Activated naive CD8-positive, alpha-beta T cell treated with anti-CD3 and anti-CD28 coated beads, Interleukin-2, amount 50 U/mL, for 24 hours (primary cell): ENCODE measurements around the gene ABCB8.

ENCODE experiments used
- ATAC-seq: fragments of 150-1000 bp; cut with Tn5 transposase; one replicate; pipeline ENCODE4 v1.10.0; 2021
- DNase-seq: peaks from one replicate; pipeline ENCODE4 v3.0.0; 2021
- H3K27ac Mint-ChIP-seq: one replicate; pipeline ENCODE4 v1.8.0; 2021; ENCODE audit warnings: mild to moderate bottlenecking, mixed read lengths
- H3K27me3 Mint-ChIP-seq: one replicate; pipeline ENCODE4 v1.8.0; 2021; ENCODE audit warnings: mixed read lengths
- H3K36me3 Mint-ChIP-seq: one replicate; pipeline ENCODE4 v1.8.0; 2021; ENCODE audit warnings: low read depth, mixed read lengths
- H3K4me1 Mint-ChIP-seq: one replicate; pipeline ENCODE4 v1.8.0; 2021; ENCODE audit warnings: mixed read lengths
- H3K4me3 Mint-ChIP-seq: one replicate; pipeline ENCODE4 v1.8.0; 2021; ENCODE audit warnings: mild to moderate bottlenecking, moderate library complexity, mixed read lengths
- H3K9me3 Mint-ChIP-seq: one replicate; pipeline ENCODE4 v1.8.0; 2021; ENCODE audit warnings: mixed read lengths

The ABCB8 gene

DNA sequence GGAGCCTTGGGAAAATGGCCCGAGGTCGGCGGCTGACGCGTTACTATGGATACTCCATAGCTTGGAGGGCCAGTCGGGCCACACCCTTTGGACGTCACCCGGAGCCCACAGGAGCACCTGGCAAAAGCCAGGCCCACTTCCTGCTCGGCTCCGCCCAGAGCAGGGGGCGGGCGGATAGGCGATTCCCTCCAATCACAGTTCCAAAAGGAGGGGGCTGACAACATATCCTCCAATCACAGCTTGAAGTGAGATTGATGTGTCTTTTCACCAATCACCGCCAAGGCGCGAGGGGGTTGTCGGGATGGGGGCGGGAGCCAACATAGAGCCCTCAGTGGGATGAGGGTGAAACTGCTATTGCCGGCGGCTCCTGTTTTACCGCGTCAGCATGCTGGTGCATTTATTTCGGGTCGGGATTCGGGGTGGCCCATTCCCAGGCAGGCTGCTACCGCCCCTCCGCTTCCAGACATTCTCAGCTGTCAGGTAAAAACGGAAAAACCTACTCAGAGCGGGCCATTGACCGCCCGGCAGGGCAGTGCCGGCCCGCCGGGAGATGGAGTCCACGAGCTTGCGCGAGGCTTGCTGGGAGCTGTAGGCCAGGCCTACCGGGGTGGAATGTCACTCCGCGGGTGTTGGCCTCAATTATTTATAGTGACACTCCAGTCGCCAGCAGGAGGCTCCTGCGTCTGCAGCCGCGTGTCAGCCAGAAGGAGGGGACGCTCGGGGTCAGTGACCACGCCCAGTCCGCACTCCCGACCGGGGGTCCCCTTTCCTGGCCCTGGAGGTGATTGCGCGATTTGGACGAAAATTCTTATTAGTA is at the start of gene ABCB8:
TSS of gene ABCB8 (plus strand) at position 320 of the 817 bp plus-strand sequence. CDS start at position 386, 66 bp downstream.
- ATAC-seq: peak; percentile 95
- peak within 1 kb of the TSS; percentile 98 for H3K4me3 Mint-ChIP-seq
- peaks cover 23% of the 10 kb centered on the region for H3K4me1 Mint-ChIP-seq
- DNase-seq: peak; percentile 95
- peak within 1 kb of the TSS; percentile 96 for H3K27ac Mint-ChIP-seq
- H3K9me3 Mint-ChIP-seq: no peaks in the 10 kb centered on the region
- H3K36me3 Mint-ChIP-seq: peaks cover 8% of the 10 kb centered on the region
- no peaks in the 10 kb centered on the region for H3K27me3 Mint-ChIP-seq

DNA sequence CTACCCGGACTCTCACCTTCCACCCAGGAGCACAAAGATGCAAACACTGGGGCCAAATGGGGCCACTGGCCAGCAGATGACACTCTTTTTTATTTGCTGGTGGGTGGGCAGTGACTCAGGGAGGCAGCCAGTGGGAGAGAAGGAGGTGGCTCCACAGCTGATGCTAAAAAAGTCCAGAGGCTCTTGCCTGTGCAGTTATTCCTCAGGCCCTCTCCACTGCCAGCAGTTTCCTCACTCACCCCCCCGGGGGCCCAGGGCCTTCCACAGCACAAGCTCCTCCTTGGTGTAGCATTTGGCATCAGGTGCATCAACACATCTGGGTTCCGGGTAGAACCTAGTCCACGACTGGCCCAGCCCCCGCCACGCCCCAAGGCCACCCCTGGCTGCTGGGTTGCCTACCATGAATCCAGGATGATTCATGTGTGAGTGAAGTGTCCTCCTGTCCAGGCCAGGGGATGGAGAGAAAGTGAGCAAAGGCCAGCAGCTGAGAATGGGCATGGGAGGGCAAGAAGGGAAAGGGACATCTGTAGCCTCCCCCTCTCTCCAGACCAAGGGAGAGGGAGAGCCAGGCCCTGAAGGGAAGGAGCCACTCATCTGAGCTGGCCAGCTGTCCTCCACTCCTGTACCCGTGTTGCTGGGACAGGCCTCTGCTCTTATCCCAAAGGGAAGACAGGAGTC is 48.4 kb upstream of the ABCB8 start:
- Mint-ChIP-seq H3K4me3 (no peak overlapping the region), H3K27ac (no peak overlapping the region), H3K4me1 (peaks cover 18% of the 10 kb centered on the region), H3K36me3 (no peaks in the 10 kb centered on the region), H3K9me3 (no peaks in the 10 kb centered on the region), H3K27me3 (peaks cover 69% of the 10 kb centered on the region)
- ATAC-seq: no peak
- DNase-seq: no peak

DNA sequence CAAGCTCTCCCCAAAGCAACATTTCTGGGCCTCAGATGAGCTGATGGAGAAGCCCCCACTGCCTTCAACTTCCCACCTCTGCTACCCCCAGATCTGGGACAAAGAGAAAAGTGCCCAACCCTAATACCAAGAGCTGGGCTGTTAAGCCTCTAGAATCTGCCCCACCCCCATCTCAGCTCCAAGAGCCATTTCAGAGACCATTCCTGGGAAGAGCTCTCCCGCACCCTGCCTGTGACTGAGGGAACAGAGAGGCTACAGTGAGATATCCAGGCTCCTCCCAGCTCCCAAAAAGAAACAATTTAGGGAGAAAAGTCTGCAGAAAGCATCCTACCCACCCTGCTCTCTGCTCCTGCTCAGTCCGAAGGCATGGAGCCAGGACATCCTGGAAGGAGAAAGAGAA is 47.6 kb upstream of the ABCB8 start:
- peaks cover 14% of the 10 kb centered on the region for H3K4me1 Mint-ChIP-seq
- ATAC-seq (no peak), DNase-seq (no peak)
- peaks cover 66% of the 10 kb centered on the region for H3K27me3 Mint-ChIP-seq
- no peaks in the 10 kb centered on the region for H3K36me3 Mint-ChIP-seq
- no peak overlapping the region for H3K4me3 Mint-ChIP-seq
- H3K9me3 Mint-ChIP-seq: no peaks in the 10 kb centered on the region
- no peak overlapping the region for H3K27ac Mint-ChIP-seq

DNA sequence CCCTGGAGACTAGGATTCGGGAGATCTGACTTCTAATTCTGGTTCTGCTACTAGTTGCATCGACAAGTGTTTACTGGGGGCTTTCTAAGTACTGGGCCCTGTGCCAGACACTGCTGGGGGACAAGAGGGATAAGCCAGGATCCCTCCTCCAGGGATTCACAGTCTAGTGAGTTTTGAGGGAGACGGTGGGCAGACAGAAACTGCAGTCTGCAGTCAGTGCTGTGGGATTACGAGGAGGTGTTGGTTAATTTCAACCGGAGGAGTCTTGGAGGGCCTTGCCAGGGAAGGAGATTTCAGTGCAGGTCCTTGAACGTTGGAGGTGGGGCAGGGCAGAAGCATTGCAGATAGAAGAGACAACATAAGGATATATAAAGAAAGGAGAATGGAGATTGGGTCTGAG is 46.6 kb upstream of the ABCB8 start:
- no peak for ATAC-seq
- peaks cover 62% of the 10 kb centered on the region for H3K27me3 Mint-ChIP-seq
- peaks cover 16% of the 10 kb centered on the region for H3K4me1 Mint-ChIP-seq
- H3K27ac Mint-ChIP-seq: no peak overlapping the region
- H3K9me3 Mint-ChIP-seq: no peaks in the 10 kb centered on the region
- no peaks in the 10 kb centered on the region for H3K36me3 Mint-ChIP-seq
- H3K4me3 Mint-ChIP-seq: no peak overlapping the region
- no peak for DNase-seq

DNA sequence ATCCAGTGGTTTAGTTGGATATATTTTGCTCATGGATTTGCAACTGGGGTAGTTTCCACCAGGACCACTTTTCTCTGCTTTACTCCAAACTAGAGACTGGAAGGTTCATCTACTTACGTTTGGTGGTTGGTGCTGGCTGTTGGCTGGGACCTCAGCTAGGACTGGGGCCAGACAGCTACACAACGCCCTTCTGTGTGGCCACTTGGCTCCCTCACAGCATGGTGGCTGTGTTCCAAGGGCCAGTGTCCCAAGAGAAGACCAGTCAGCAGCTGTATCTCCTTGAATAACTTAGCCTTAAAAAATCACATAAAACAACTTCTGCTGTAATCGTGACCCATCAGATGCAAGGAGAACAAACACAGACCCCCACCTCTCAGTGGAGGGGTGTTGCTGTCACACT is 45.9 kb upstream of the ABCB8 start:
- Mint-ChIP-seq H3K4me1 (peaks cover 12% of the 10 kb centered on the region), H3K9me3 (no peaks in the 10 kb centered on the region), H3K27me3 (peaks cover 55% of the 10 kb centered on the region), H3K27ac (no peak overlapping the region), H3K4me3 (no peak overlapping the region), H3K36me3 (no peaks in the 10 kb centered on the region)
- DNase-seq (no peak), ATAC-seq (no peak)

DNA sequence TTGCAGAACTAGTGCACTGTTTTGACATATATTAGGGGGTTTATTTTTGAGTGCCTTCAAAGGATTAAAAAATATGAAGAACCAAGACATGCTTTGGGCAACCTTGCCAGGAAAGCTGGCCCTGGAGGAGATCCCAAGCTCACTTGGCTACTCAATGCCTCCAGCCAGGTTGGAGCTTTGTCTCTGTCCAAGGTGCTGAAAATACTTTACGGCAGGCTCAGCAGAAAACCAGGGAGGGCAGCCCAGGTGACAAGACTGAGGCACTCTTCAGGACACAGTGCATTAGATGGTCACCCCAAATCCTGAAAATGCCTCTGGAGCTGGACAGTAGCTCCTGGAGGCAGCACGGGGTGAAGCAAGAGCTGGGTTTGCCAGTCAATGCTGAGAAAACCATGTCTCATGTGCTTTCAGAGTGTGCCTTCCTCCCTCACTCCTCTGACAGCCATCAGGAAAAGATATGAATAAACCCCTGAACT is 44.3 kb upstream of the ABCB8 start:
- DNase-seq (no peak), ATAC-seq (no peak)
- H3K4me3 Mint-ChIP-seq: no peak overlapping the region
- peaks cover 51% of the 10 kb centered on the region for H3K27me3 Mint-ChIP-seq
- no peaks in the 10 kb centered on the region for H3K36me3 Mint-ChIP-seq
- H3K4me1 Mint-ChIP-seq: peaks cover 13% of the 10 kb centered on the region
- H3K9me3 Mint-ChIP-seq: no peaks in the 10 kb centered on the region
- no peak overlapping the region for H3K27ac Mint-ChIP-seq

DNA sequence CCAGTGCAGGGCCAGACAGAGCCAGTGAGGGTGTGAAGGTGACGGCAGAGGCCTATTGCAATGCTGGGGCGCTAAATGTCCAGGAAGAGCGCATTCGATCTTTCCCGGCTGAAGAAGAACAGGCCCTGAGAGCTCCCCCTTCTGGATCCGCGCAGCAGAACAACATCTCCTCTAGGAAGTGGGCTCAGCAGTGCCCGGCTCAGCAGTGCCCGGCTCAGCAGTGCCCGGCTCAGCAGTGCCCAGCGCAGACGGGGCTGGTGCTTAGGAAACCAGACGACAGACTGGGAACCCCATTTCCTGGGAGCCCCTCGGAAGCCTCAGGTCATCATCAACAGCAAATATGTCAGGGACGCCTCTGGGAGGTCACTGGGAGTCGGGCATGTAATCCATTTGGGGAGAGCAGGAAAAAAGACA is 42.1 kb upstream of the ABCB8 start:
- peaks cover 33% of the 10 kb centered on the region for H3K27me3 Mint-ChIP-seq
- H3K27ac Mint-ChIP-seq: no peak overlapping the region
- no peaks in the 10 kb centered on the region for H3K36me3 Mint-ChIP-seq
- H3K4me1 Mint-ChIP-seq: peaks cover 13% of the 10 kb centered on the region
- no peak overlapping the region for H3K4me3 Mint-ChIP-seq
- DNase-seq: peak; percentile 68
- peaks cover 13% of the 10 kb centered on the region for H3K9me3 Mint-ChIP-seq
- no peak for ATAC-seq

DNA sequence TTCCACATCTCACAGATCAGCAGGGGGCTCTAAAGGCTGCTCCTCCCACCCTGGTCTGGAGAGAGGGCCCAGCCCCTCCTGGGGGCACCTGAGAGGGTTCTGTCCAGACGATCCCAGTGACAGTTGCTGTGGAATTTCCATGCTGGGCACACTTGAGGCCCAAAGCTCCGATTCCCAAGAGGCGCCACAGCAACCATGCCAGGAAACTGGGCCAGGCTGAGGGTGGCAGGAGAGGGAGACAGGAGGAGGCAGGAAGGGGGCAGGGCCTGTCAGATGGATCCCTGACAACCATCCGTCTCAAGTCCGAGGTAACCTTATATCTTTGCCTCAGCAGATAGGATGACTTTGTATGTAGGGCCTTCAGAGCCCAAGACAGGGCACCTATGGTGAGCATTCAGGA is 41.7 kb upstream of the ABCB8 start:
- ATAC-seq (no peak), DNase-seq (no peak)
- H3K27me3 Mint-ChIP-seq: peaks cover 29% of the 10 kb centered on the region
- peaks cover 17% of the 10 kb centered on the region for H3K9me3 Mint-ChIP-seq
- H3K4me1 Mint-ChIP-seq: peaks cover 13% of the 10 kb centered on the region
- no peaks in the 10 kb centered on the region for H3K36me3 Mint-ChIP-seq
- H3K4me3 Mint-ChIP-seq: no peak overlapping the region
- H3K27ac Mint-ChIP-seq: no peak overlapping the region

DNA sequence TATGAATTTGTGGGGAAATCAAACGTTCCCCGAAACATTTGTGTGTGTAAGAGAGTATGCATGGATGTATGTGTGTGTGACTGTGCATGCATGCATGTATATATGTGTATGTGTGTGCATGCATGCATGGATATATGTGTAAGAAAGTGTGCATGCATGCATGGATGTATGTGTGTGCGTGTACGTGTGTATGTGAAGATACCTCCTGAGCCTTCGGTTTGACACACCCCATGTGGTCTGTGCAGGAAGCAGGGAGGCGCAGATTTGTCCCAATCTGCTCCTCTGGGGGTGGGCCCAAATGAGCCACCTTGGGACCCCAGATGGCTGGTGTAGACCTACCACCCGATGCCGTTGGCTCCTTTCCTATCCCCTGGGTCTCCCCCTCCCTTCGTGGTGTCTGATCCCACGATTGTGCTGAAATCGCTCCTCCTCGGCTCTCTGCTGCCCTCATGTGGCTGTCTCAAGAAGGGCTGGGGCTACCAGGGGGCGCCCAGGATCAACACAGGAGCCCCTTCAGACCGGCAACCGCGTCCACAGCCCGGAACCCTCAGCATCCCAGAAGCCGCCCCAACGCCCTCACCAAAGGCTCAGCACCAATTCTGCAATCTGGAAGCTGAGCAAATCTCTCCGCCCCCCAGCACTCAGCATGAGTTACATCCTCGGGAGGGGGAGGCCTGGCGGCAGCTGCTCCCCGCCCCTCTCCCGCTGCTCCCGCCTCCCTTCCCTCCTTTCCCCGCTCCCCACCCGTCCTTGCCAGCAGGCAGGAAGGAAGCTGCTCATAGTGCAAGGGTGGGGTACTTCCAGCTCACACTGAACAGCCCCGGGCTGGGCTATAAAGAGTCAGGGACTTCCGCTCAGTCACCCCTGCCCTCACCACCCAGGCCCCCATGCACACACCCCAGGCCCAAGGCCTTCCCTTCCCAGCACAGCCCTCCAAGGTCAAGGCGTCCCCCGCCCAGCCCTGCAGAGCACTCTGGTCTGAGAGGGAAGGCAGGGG is 39.7 kb upstream of the ABCB8 start:
- H3K36me3 Mint-ChIP-seq: no peaks in the 10 kb centered on the region
- H3K27ac Mint-ChIP-seq: no peak overlapping the region
- peak; percentile 58 for ATAC-seq
- peak; percentile 81 for DNase-seq
- peak overlapping the region; percentile 26 for H3K4me3 Mint-ChIP-seq
- peaks cover 12% of the 10 kb centered on the region for H3K27me3 Mint-ChIP-seq
- peaks cover 13% of the 10 kb centered on the region for H3K4me1 Mint-ChIP-seq
- H3K9me3 Mint-ChIP-seq: peaks cover 17% of the 10 kb centered on the region

DNA sequence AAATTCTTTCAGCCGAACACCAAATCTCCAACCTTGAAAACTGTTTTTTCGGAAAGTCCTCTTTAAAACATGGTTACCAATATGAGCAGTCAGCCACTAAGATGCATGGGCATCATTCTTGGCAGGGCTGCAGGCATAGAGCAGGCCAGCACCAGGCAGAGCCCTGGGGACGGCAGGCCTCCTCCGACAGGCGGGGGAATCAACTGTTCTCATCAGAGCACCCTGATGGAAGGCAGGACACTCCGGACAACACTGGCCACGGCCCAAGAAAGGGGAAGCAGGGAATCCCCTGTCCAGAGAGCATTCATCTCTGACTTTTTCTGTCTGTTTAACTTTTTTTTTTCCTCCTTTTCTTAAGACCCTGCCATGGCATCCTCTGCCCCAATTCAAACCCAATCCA is 38.8 kb upstream of the ABCB8 start:
- ATAC-seq: no peak
- Mint-ChIP-seq H3K27ac (no peak overlapping the region), H3K4me1 (peaks cover 13% of the 10 kb centered on the region), H3K36me3 (no peaks in the 10 kb centered on the region), H3K27me3 (peaks cover 8% of the 10 kb centered on the region), H3K4me3 (no peak overlapping the region), H3K9me3 (peaks cover 17% of the 10 kb centered on the region)
- no peak for DNase-seq

DNA sequence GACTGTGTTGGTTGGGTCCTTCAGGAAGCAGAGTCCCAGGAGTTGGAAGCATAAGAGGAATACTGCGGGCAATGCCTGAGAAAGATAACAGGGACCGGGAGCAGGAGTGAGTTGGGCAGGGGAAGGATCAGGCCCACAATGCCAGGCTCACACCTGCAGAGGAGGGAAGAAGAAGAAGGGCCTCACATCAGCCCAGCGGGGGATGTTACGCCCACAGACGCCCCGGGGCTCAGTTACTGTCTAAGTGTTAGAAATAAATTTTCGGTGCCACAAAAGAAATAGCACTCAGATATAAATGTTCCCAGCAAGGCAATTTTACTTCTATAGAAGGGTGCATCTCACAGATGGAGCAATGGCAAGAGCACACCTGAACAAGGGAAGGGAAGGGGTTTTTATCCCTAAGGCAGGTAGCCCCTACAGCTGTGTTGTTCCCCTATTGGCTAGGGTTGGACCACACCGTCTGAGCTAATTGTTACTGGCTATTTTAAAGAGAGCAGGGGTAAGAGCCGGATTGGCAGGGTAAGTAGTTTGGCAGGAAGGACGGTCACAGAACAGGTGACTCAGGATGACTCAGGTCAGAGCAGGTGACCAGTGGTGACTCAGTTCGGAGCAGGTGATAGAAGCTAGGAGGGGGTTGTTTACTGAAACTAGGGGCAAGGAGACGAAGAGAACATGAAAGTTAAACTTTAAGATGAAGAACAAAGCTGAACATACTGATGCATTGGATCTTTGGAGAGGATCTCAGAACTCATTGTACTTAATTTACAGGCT is 37.6 kb upstream of the ABCB8 start, which contains the start of gene NOS3:
TSS of gene NOS3 (plus strand) at position 602 of the 771 bp plus-strand sequence. CDS start 2,787 bp downstream, outside the sequence.
- peaks cover 17% of the 10 kb centered on the region for H3K9me3 Mint-ChIP-seq
- H3K36me3 Mint-ChIP-seq: no peaks in the 10 kb centered on the region
- peaks cover 6% of the 10 kb centered on the region for H3K27me3 Mint-ChIP-seq
- H3K27ac Mint-ChIP-seq: no peak within 1 kb of the TSS
- no peak for ATAC-seq
- H3K4me1 Mint-ChIP-seq: peaks cover 15% of the 10 kb centered on the region
- DNase-seq: no peak
- no peak within 1 kb of the TSS for H3K4me3 Mint-ChIP-seq

DNA sequence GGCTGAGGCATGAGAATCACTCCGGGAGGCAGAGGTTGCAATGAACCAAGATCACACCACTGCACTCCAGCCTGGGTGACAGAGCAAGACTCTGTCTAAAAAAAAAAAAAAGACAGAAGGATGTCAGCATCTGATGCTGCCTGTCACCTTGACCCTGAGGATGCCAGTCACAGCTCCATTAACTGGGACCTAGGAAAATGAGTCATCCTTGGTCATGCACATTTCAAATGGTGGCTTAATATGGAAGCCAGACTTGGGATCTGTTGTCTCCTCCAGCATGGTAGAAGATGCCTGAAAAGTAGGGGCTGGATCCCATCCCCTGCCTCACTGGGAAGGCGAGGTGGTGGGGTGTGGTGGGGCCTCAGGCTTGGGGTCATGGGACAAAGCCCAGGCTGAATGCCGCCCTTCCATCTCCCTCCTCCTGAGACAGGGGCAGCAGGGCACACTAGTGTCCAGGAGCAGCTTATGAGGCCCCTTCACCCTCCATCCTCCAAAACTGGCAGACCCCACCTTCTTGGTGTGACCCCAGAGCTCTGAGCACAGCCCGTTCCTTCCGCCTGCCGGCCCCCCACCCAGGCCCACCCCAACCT is 36.1 kb upstream of the ABCB8 start:
- peaks cover 17% of the 10 kb centered on the region for H3K9me3 Mint-ChIP-seq
- ATAC-seq (no peak), DNase-seq (no peak)
- H3K27me3 Mint-ChIP-seq: peaks cover 6% of the 10 kb centered on the region
- H3K4me3 Mint-ChIP-seq: no peak overlapping the region
- no peaks in the 10 kb centered on the region for H3K36me3 Mint-ChIP-seq
- no peak overlapping the region for H3K27ac Mint-ChIP-seq
- H3K4me1 Mint-ChIP-seq: peaks cover 14% of the 10 kb centered on the region

DNA sequence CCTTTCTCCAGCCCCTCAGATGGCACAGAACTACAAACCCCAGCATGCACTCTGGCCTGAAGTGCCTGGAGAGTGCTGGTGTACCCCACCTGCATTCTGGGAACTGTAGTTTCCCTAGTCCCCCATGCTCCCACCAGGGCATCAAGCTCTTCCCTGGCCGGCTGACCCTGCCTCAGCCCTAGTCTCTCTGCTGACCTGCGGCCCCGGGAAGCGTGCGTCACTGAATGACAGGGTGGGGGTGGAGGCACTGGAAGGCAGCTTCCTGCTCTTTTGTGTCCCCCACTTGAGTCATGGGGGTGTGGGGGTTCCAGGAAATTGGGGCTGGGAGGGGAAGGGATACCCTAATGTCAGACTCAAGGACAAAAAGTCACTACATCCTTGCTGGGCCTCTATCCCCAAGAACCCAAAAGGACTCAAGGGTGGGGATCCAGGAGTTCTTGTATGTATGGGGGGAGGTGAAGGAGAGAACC is 35.4 kb upstream of the ABCB8 start:
- peak; percentile 45 for ATAC-seq
- peaks cover 21% of the 10 kb centered on the region for H3K4me1 Mint-ChIP-seq
- no peak overlapping the region for H3K4me3 Mint-ChIP-seq
- peak overlapping the region; percentile 58 for H3K27ac Mint-ChIP-seq
- no peak for DNase-seq
- H3K9me3 Mint-ChIP-seq: peaks cover 17% of the 10 kb centered on the region
- H3K27me3 Mint-ChIP-seq: peaks cover 10% of the 10 kb centered on the region
- H3K36me3 Mint-ChIP-seq: no peaks in the 10 kb centered on the region
